HepG2 (cell line): ENCODE data around the gene RBBP9. TPM values are rescaled to one million over a fixed set of nuclear protein-coding genes. Genes with fewer than 3 reads are reported as not detected.
A peak's percentile ranks its signal among the peaks of the same experiment; 100 is the strongest.

Experiments
- ATF1 ChIP-seq: IDR thresholded peaks from 2 replicates; pipeline ENCODE4 v1.6.1; 2016; ENCODE audit warnings: mild to moderate bottlenecking, control low read depth
- CBX1 ChIP-seq: IDR thresholded peaks from one replicate; pipeline ENCODE4 v1.6.1; 2016; ENCODE audit warnings: antibody characterized with exemption, low read depth
- CHCHD3 ChIP-seq: sonication (generic); formaldehyde crosslinking; IDR thresholded peaks from 2 replicates; pipeline ENCODE4 v1.8.0; 2022; ENCODE audit warnings: mild to moderate bottlenecking, missing genetic modification reagents, moderate library complexity
- ELF4 ChIP-seq: sonication (generic); formaldehyde crosslinking; IDR thresholded peaks from 2 replicates; pipeline ENCODE4 v1.5.0; 2020; ENCODE audit warnings: missing genetic modification reagents, mild to moderate bottlenecking, moderate library complexity, borderline replicate concordance
- HMG20B ChIP-seq: conservative IDR thresholded peaks from 2 replicates; pipeline ENCODE4 v1.6.1; 2016; ENCODE audit warnings: missing genetic modification reagents, missing compliant biosample characterization
- KMT2A ChIP-seq: sonication (generic); formaldehyde crosslinking; IDR thresholded peaks from 2 replicates; pipeline ENCODE4 v1.4.0; 2020; ENCODE audit warnings: missing genetic modification reagents
- MEIS1 ChIP-seq: sonication (generic); formaldehyde crosslinking; IDR thresholded peaks from 2 replicates; pipeline ENCODE4 v1.9.0; 2021; ENCODE audit warnings: mild to moderate bottlenecking, missing genetic modification reagents, moderate library complexity, borderline replicate concordance
- PAF1 ChIP-seq: IDR thresholded peaks from 2 replicates; pipeline ENCODE4 v1.6.1; 2016; ENCODE audit warnings: missing genetic modification reagents, missing compliant biosample characterization
- REL ChIP-seq: sonication (generic); formaldehyde crosslinking; conservative IDR thresholded peaks from 2 replicates; pipeline ENCODE4 v1.8.0; 2022; ENCODE audit warnings: mild to moderate bottlenecking, missing genetic modification reagents, moderate library complexity
- ZBTB7B ChIP-seq: sonication (generic); formaldehyde crosslinking; IDR thresholded peaks from 2 replicates; pipeline ENCODE4 v1.4.0; 2020; ENCODE audit warnings: missing genetic modification reagents
- ZNF30 ChIP-seq: sonication (generic); formaldehyde crosslinking; IDR thresholded peaks from 2 replicates; pipeline ENCODE4 v1.5.0; 2020; ENCODE audit warnings: mild to moderate bottlenecking, missing genetic modification reagents
- ZNF382 ChIP-seq: sonication (generic); formaldehyde crosslinking; IDR thresholded peaks from 2 replicates; pipeline ENCODE4 v1.5.0; 2020; ENCODE audit warnings: missing genetic modification reagents, mild to moderate bottlenecking, borderline replicate concordance
- ZNF468 ChIP-seq: sonication (generic); formaldehyde crosslinking; IDR thresholded peaks from 2 replicates; pipeline ENCODE4 v1.8.0; 2022; ENCODE audit warnings: mild to moderate bottlenecking, moderate library complexity, missing genetic modification reagents
- ZNF615 ChIP-seq: sonication (generic); formaldehyde crosslinking; IDR thresholded peaks from 2 replicates; pipeline ENCODE4 v1.5.0; 2020; ENCODE audit warnings: mild to moderate bottlenecking, missing genetic modification reagents, borderline replicate concordance
- ZNF629 ChIP-seq: sonication (generic); formaldehyde crosslinking; conservative IDR thresholded peaks from 2 replicates; pipeline ENCODE4 v1.5.0; 2020; ENCODE audit warnings: missing genetic modification reagents
- polyA plus RNA-seq, 8 experiments: library from polyadenylated mRNA; depleted of rRNA in 3 of 8; stranded (reverse) in 7 of 8; unstranded in 1 of 8; fragments of >200 nt; fragmentation: Illumina TruSeq in 4 of 8; extraction: Trizol in 4 of 8; gene quantifications; 2 replicates each; pipeline versions ENCODE4 v1.2.1 to v1.2.3, GENCODE V29; 2011 to 2016; ENCODE audit warnings: low read depth in 4 of 8, missing spikeins in 1 of 8, mixed read lengths in 1 of 8; ENCODE audit not compliant: insufficient read depth in 1 of 8
- total RNA-seq, 5 experiments: library from RNA; depleted of rRNA; stranded (reverse); fragments of >200 nt; fragmentation: Illumina TruSeq; extraction: Trizol; gene quantifications; 2 replicates each; pipeline ENCODE4 v1.2.3, GENCODE V29; 2016; ENCODE audit warnings: low read depth in 1 of 5
- TF ChIP-seq, protein P1 (sequence below): sonication (generic); formaldehyde crosslinking; IDR thresholded peaks from 2 replicates; pipeline ENCODE4 v1.4.0; 2020; ENCODE audit warnings: missing genetic modification reagents
- TF ChIP-seq, protein P2 (sequence below): IDR thresholded peaks from 2 replicates; pipeline ENCODE4 v1.6.1; 2018; ENCODE audit warnings: missing genetic modification reagents, mild to moderate bottlenecking, missing compliant biosample characterization
- TF ChIP-seq, protein P3 (sequence below): sonication (generic); formaldehyde crosslinking; IDR thresholded peaks from 2 replicates; pipeline ENCODE4 v1.4.0; 2020; ENCODE audit warnings: missing genetic modification reagents, borderline replicate concordance
- TF ChIP-seq, protein P4 (sequence below): IDR thresholded peaks from 2 replicates; pipeline ENCODE4 v1.6.1; 2016; ENCODE audit warnings: control low read depth

RBBP9 gene
- total and polyA plus RNA-seq, 2 of the 13 experiments (the other 11 are each of a cell fraction or from before 2014, with no cell fraction given) = 28.0 to 56.3 TPM

DNA sequence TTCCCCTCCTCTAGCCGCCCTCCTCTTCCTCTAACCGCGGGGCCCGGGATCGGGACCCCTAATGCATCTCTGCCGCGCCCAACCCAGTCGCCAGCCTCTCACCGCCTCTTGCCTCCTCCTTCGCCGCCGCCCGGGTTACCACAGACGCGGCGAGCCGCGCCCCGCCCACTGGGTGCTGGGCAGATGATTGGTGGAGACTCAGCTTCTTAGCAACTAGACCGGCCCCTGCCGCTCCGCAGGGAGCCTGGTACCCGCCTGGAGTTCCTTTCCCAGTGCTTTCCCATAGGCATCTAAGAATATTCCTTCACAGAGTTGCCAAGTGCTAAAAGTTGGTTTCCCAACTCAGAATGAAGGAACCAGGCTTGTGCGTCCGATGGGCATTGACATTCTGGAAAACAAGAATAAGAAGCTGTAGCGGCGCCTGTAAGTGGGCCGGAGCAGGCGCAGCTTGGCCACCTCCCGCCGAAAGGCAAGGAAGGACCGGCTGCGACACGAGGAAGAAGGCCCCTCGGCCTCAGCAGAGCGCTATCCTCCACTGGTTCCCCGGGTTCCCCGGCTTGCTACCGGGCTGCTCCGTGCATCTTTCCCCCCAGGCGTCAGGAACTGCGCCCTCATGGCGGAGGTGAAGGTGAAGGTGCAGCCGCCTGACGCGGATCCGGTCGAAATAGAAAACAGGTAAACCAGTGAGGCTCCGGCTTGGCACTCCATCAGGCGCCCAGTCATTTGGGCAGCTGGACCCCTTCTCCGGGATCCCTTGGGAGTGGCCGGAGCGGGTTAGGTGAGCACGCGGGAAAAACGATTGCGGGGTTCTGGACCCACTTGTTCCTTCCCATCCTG lies 29.9 kb downstream of the RBBP9 start, which contains the start of the genes DZANK1 and POLR3F (continued):
- TF ChIP-seq ZNF468 = no peak
- peak; percentile 72; the same call in 1 of the 2 replicates for TF ChIP-seq ATF1 (CRISPR knock-in tag)
- peak; percentile 89; the same call in 1 of the 2 replicates for TF ChIP-seq MEIS1
- TF ChIP-seq, protein P1, sequence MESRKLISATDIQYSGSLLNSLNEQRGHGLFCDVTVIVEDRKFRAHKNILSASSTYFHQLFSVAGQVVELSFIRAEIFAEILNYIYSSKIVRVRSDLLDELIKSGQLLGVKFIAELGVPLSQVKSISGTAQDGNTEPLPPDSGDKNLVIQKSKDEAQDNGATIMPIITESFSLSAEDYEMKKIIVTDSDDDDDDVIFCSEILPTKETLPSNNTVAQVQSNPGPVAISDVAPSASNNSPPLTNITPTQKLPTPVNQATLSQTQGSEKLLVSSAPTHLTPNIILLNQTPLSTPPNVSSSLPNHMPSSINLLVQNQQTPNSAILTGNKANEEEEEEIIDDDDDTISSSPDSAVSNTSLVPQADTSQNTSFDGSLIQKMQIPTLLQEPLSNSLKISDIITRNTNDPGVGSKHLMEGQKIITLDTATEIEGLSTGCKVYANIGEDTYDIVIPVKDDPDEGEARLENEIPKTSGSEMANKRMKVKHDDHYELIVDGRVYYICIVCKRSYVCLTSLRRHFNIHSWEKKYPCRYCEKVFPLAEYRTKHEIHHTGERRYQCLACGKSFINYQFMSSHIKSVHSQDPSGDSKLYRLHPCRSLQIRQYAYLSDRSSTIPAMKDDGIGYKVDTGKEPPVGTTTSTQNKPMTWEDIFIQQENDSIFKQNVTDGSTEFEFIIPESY (CRISPR knock-in tag) = peak; percentile 48
- TF ChIP-seq, protein P2, sequence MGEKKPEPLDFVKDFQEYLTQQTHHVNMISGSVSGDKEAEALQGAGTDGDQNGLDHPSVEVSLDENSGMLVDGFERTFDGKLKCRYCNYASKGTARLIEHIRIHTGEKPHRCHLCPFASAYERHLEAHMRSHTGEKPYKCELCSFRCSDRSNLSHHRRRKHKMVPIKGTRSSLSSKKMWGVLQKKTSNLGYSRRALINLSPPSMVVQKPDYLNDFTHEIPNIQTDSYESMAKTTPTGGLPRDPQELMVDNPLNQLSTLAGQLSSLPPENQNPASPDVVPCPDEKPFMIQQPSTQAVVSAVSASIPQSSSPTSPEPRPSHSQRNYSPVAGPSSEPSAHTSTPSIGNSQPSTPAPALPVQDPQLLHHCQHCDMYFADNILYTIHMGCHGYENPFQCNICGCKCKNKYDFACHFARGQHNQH (CRISPR knock-in tag) = peak; percentile 86
- TF ChIP-seq, protein P3, sequence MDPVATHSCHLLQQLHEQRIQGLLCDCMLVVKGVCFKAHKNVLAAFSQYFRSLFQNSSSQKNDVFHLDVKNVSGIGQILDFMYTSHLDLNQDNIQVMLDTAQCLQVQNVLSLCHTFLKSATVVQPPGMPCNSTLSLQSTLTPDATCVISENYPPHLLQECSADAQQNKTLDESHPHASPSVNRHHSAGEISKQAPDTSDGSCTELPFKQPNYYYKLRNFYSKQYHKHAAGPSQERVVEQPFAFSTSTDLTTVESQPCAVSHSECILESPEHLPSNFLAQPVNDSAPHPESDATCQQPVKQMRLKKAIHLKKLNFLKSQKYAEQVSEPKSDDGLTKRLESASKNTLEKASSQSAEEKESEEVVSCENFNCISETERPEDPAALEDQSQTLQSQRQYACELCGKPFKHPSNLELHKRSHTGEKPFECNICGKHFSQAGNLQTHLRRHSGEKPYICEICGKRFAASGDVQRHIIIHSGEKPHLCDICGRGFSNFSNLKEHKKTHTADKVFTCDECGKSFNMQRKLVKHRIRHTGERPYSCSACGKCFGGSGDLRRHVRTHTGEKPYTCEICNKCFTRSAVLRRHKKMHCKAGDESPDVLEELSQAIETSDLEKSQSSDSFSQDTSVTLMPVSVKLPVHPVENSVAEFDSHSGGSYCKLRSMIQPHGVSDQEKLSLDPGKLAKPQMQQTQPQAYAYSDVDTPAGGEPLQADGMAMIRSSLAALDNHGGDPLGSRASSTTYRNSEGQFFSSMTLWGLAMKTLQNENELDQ = peak; percentile 57
- TF ChIP-seq KMT2A (CRISPR knock-in tag) = peak; percentile 96
- TF ChIP-seq HMG20B (CRISPR knock-in tag) = peak; percentile 79
- TF ChIP-seq CHCHD3 (CRISPR knock-in tag) = 0 out of 2 replicates have a peak, but pooled peaks have one; percentile 75
- 0 out of 2 replicates have a peak, but pooled peaks have one; percentile 9 for TF ChIP-seq ZBTB7B
- no peak for TF ChIP-seq ELF4
- TF ChIP-seq, protein P4, sequence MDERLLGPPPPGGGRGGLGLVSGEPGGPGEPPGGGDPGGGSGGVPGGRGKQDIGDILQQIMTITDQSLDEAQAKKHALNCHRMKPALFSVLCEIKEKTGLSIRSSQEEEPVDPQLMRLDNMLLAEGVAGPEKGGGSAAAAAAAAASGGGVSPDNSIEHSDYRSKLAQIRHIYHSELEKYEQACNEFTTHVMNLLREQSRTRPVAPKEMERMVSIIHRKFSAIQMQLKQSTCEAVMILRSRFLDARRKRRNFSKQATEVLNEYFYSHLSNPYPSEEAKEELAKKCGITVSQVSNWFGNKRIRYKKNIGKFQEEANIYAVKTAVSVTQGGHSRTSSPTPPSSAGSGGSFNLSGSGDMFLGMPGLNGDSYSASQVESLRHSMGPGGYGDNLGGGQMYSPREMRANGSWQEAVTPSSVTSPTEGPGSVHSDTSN (CRISPR knock-in tag) = no peak; the same call in 1 of the 2 replicates
- TF ChIP-seq ZNF382 = no peak
- no peak for TF ChIP-seq PAF1 (CRISPR knock-in tag)
- TF ChIP-seq ZNF30 (CRISPR knock-in tag) = no peak; the same call in 1 of the 2 replicates
- TF ChIP-seq CBX1 = peak; percentile 81
- TF ChIP-seq ZNF629 (CRISPR knock-in tag) = 0 out of 2 replicates have a peak, but pooled peaks have one; percentile 28
- TF ChIP-seq REL (CRISPR knock-in tag) = no peak
- no peak for TF ChIP-seq ZNF615
